ENCODE measurements around the gene LHFPL6.

DNA sequence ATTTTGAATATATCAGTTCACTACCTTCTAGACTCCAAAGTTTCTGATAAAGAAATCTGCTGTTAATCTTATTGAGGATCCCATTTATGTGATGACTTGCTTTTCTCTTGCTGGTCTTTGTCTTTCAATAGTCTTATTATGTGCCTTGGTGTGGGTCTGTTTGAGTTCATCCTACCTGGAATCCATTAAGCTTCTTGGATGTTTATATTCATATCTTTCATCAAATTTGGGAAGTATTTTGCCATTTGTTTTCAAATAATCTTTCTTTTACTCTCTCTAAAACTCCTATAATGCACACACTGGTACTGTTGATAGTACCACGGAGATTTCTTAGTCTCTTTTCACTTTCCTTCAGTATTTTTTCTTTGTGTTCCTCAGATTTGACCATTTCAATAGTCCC lies 28.3 kb upstream of the LHFPL6 start:
- TF ChIP-seq, protein P1, sequence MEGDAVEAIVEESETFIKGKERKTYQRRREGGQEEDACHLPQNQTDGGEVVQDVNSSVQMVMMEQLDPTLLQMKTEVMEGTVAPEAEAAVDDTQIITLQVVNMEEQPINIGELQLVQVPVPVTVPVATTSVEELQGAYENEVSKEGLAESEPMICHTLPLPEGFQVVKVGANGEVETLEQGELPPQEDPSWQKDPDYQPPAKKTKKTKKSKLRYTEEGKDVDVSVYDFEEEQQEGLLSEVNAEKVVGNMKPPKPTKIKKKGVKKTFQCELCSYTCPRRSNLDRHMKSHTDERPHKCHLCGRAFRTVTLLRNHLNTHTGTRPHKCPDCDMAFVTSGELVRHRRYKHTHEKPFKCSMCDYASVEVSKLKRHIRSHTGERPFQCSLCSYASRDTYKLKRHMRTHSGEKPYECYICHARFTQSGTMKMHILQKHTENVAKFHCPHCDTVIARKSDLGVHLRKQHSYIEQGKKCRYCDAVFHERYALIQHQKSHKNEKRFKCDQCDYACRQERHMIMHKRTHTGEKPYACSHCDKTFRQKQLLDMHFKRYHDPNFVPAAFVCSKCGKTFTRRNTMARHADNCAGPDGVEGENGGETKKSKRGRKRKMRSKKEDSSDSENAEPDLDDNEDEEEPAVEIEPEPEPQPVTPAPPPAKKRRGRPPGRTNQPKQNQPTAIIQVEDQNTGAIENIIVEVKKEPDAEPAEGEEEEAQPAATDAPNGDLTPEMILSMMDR (conservative IDR thresholded peaks at IDR 0.05; ENCODE audit: low read depth in 2 of 2), result no peak
- no peak for TF ChIP-seq POLR2AphosphoS5 (IDR thresholded peaks at IDR 0.05; ENCODE audit: low read depth)
- no peak for TF ChIP-seq NANOG (IDR thresholded peaks at IDR 0.05; ENCODE audit: borderline replicate concordance)
- TF ChIP-seq EZH2 (IDR thresholded peaks at IDR 0.05; ENCODE audit: low read depth, unreplicated experiment), result no peak
- TF ChIP-seq, protein P2, sequence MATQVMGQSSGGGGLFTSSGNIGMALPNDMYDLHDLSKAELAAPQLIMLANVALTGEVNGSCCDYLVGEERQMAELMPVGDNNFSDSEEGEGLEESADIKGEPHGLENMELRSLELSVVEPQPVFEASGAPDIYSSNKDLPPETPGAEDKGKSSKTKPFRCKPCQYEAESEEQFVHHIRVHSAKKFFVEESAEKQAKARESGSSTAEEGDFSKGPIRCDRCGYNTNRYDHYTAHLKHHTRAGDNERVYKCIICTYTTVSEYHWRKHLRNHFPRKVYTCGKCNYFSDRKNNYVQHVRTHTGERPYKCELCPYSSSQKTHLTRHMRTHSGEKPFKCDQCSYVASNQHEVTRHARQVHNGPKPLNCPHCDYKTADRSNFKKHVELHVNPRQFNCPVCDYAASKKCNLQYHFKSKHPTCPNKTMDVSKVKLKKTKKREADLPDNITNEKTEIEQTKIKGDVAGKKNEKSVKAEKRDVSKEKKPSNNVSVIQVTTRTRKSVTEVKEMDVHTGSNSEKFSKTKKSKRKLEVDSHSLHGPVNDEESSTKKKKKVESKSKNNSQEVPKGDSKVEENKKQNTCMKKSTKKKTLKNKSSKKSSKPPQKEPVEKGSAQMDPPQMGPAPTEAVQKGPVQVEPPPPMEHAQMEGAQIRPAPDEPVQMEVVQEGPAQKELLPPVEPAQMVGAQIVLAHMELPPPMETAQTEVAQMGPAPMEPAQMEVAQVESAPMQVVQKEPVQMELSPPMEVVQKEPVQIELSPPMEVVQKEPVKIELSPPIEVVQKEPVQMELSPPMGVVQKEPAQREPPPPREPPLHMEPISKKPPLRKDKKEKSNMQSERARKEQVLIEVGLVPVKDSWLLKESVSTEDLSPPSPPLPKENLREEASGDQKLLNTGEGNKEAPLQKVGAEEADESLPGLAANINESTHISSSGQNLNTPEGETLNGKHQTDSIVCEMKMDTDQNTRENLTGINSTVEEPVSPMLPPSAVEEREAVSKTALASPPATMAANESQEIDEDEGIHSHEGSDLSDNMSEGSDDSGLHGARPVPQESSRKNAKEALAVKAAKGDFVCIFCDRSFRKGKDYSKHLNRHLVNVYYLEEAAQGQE (IDR thresholded peaks at IDR 0.05; ENCODE audit: unreplicated experiment), result no peak
- TF ChIP-seq EZH2phosphoT487 (IDR thresholded peaks at IDR 0.05; ENCODE audit: unreplicated experiment), result no peak
- TF ChIP-seq, protein P3, sequence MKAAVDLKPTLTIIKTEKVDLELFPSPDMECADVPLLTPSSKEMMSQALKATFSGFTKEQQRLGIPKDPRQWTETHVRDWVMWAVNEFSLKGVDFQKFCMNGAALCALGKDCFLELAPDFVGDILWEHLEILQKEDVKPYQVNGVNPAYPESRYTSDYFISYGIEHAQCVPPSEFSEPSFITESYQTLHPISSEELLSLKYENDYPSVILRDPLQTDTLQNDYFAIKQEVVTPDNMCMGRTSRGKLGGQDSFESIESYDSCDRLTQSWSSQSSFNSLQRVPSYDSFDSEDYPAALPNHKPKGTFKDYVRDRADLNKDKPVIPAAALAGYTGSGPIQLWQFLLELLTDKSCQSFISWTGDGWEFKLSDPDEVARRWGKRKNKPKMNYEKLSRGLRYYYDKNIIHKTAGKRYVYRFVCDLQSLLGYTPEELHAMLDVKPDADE (IDR thresholded peaks at IDR 0.05), result no peak
- TF ChIP-seq JUNB (IDR thresholded peaks at IDR 0.05; ENCODE audit: unreplicated experiment), result no peak
- TF ChIP-seq ZNF114 (CRISPR knock-in tag; IDR thresholded peaks at IDR 0.05), result no peak
- TF ChIP-seq CREB1 (CRISPR knock-in tag; IDR thresholded peaks at IDR 0.05; ENCODE audit: low read depth), result no peak
- no peak for TF ChIP-seq STAT1 (IDR thresholded peaks at IDR 0.05; ENCODE audit: unreplicated experiment)
- TF ChIP-seq ZNF331 (CRISPR knock-in tag; IDR thresholded peaks at IDR 0.05; ENCODE audit: low read depth), result no peak

Measured in GM23338 (cell line).